ENCODE results near the gene DSE.

GRCh38 chr6:116451916-116452315 is 81.2 kb downstream of the DSE start:
- TF ChIP-seq CTCF (IDR thresholded peaks at IDR 0.05), result no peak
- no peak for TF ChIP-seq POLR2AphosphoS5 (IDR thresholded peaks at IDR 0.05)
